GM12878 (cell line): ENCODE measurements around the gene MEGF11. TPM values are rescaled to one million over a fixed set of nuclear protein-coding genes. Genes with fewer than 3 reads are reported as not detected.

ENCODE experiments used
- ATAC-seq: fragments of 200-7000 bp; cut with Tn5 transposase; 3 replicates; pipeline ENCODE4 v1.9.1; 2020; ENCODE audit warnings: mild to moderate bottlenecking, moderate library complexity
- BruUV-seq: library from RNA; stranded (reverse); fragments of 400-500 nt; replicated peaks from 2 replicates; lab custom pipeline; 2021; lab: Mats Ljungman, UMichigan
- CTCF ChIA-PET: fragments of 300-600 bp; sonication (Branson Sonifier 250); formaldehyde crosslinking; extraction: SDS; loops from one replicate; lab custom pipeline; 2021; ENCODE audit warnings: inconsistent platforms; lab: Yijun Ruan, JAX
- POLR2A ChIA-PET: fragments of 350-600 bp; formaldehyde crosslinking; extraction: SDS; loops from one replicate; lab custom pipeline; 2021; ENCODE audit warnings: inconsistent platforms; lab: Charles Lee
- RAD21 ChIA-PET: fragments of 300-600 bp; sonication (Branson Sonifier 250); formaldehyde crosslinking; loops from one replicate; lab custom pipeline; 2023; ENCODE audit warnings: antibody characterized with exemption; ENCODE audit not compliant: unreplicated experiment; lab: Charles Lee
- SMC1A ChIA-PET: fragments of 300-600 bp; sonication (Branson Sonifier 250); formaldehyde crosslinking; loops from one replicate; lab custom pipeline; 2023; ENCODE audit not compliant: unreplicated experiment, uncharacterized antibody; lab: Charles Lee
- DNase-seq: peaks from one replicate; pipeline ENCODE4 v3.0.0-alpha.2; 2011; ENCODE audit warnings: low read depth, low spot score
- FAIRE-seq: peaks from 3 replicates; lab custom pipeline; 2011; peaks lifted over from hg19 to GRCh38; lab: Jason Lieb, UNC
- H2AFZ ChIP-seq: 2 replicates; pipeline ENCODE4 v1.6.0; 2011; ENCODE audit warnings: low read depth, low read length, control low read depth; ENCODE audit not compliant: control insufficient read depth
- H3K27ac ChIP-seq: 2 replicates; pipeline ENCODE4 v1.5.1; 2011; ENCODE audit warnings: control low read depth; ENCODE audit not compliant: control insufficient read depth, insufficient read depth
- H3K27me3 ChIP-seq, 2 experiments: replicated peaks in 1 of 2; 2 replicates each; pipeline versions ENCODE4 v1.6.0 to v1.6.1; 2011; ENCODE audit warnings: low read length in 1 of 2; ENCODE audit not compliant: control insufficient read depth in 2 of 2, insufficient read depth in 2 of 2
- H3K36me3 ChIP-seq, 2 experiments: 2 replicates each; pipeline ENCODE4 v1.5.1; 2011; ENCODE audit warnings: low read length in 1 of 2; ENCODE audit not compliant: control insufficient read depth in 2 of 2, insufficient read depth in 2 of 2
- H3K4me1 ChIP-seq: 2 replicates; pipeline ENCODE4 v1.6.1; 2011; ENCODE audit warnings: mild to moderate bottlenecking, low read length, moderate library complexity, mixed read lengths; ENCODE audit not compliant: control insufficient read depth, insufficient read depth
- H3K4me2 ChIP-seq: 2 replicates; pipeline ENCODE4 v1.6.0; 2011; ENCODE audit warnings: control low read depth; ENCODE audit not compliant: control insufficient read depth, insufficient read depth
- H3K4me3 ChIP-seq: fragments of 200-600 bp; sonication (generic); 2 replicates; pipeline ENCODE4 v1.5.1; 2016
- H3K79me2 ChIP-seq: 2 replicates; pipeline ENCODE4 v1.6.0; 2011; ENCODE audit warnings: low read length; ENCODE audit not compliant: control insufficient read depth, insufficient read depth
- H3K9ac ChIP-seq: 2 replicates; pipeline ENCODE4 v1.8.0; 2011; ENCODE audit warnings: low read length, control low read depth, mixed read lengths; ENCODE audit not compliant: control insufficient read depth, insufficient read depth
- H3K9me3 ChIP-seq: replicated peaks from 3 replicates; pipeline ENCODE4 v1.5.1; 2011; ENCODE audit warnings: mild to moderate bottlenecking, low read length; ENCODE audit not compliant: control insufficient read depth, insufficient read depth
- H4K20me1 ChIP-seq: 2 replicates; pipeline ENCODE4 v1.6.0; 2011; ENCODE audit not compliant: control insufficient read depth, insufficient read depth
- BCL11A ChIP-seq: IDR thresholded peaks from 2 replicates; pipeline ENCODE4 v1.6.1; 2011; ENCODE audit warnings: low read depth, low read length
- ELK1 ChIP-seq: IDR thresholded peaks from 2 replicates; pipeline ENCODE4 v1.6.1; 2012; ENCODE audit warnings: low read depth, low read length, improper control_type of control experiment
- EP300 ChIP-seq, 2 experiments: fragments of 150-350 bp in 1 of 2; IDR thresholded peaks; 2 replicates each; pipeline ENCODE4 v1.6.1; 2011 to 2012; ENCODE audit warnings: low read depth in 2 of 2, low read length in 2 of 2, borderline replicate concordance in 1 of 2, improper control_type of control experiment in 1 of 2, inconsistent platforms in 1 of 2; ENCODE audit not compliant: control insufficient read depth in 1 of 2
- EZH2 ChIP-seq: IDR thresholded peaks from 2 replicates; pipeline ENCODE4 v1.6.1; 2012; ENCODE audit warnings: low read depth, mild to moderate bottlenecking, control low read depth, inconsistent platforms, low read length, borderline replicate concordance; ENCODE audit not compliant: control insufficient read depth
- FOS ChIP-seq: IDR thresholded peaks from 3 replicates; pipeline ENCODE4 v1.6.1; 2011; ENCODE audit warnings: borderline replicate concordance; ENCODE audit not compliant: insufficient read length; ENCODE audit errors: extremely low read depth
- FOXM1 ChIP-seq: IDR thresholded peaks from 2 replicates; pipeline ENCODE4 v1.6.1; 2012; ENCODE audit warnings: low read depth, mild to moderate bottlenecking, inconsistent platforms, low read length, moderate library complexity
- GATAD2B ChIP-seq: fragments of 450-650 bp; conservative IDR thresholded peaks from 2 replicates; pipeline ENCODE4 v1.6.1; 2017; ENCODE audit warnings: low read depth, mild to moderate bottlenecking, moderate library complexity
- IKZF1 ChIP-seq: fragments of 450-650 bp; conservative IDR thresholded peaks from 2 replicates; pipeline ENCODE4 v1.6.1; 2017; ENCODE audit warnings: antibody characterized with exemption, mild to moderate bottlenecking
- JUNB ChIP-seq: IDR thresholded peaks from 2 replicates; pipeline ENCODE4 v1.6.1; 2016; ENCODE audit warnings: antibody characterized with exemption, mild to moderate bottlenecking
- MTA2 ChIP-seq: fragments of 450-650 bp; IDR thresholded peaks from 2 replicates; pipeline ENCODE4 v1.6.1; 2016; ENCODE audit warnings: low read depth, mild to moderate bottlenecking, moderate library complexity
- PAX5 ChIP-seq: IDR thresholded peaks from 2 replicates; pipeline ENCODE4 v1.6.1; 2011; ENCODE audit warnings: low read depth, low read length, borderline replicate concordance
- PRDM15 ChIP-seq: fragments of 450-650 bp; formaldehyde crosslinking; IDR thresholded peaks from 2 replicates; pipeline ENCODE4 v1.4.0; 2020; ENCODE audit warnings: mild to moderate bottlenecking, moderate library complexity
- RAD51 ChIP-seq: fragments of 450-650 bp; IDR thresholded peaks from 2 replicates; pipeline ENCODE4 v1.6.1; 2016; ENCODE audit warnings: moderate library complexity, mild to moderate bottlenecking, inconsistent platforms
- SIN3A ChIP-seq: IDR thresholded peaks from 2 replicates; pipeline ENCODE4 v1.6.1; 2012; ENCODE audit warnings: low read depth, low read length, improper control_type of control experiment
- SMARCA5 ChIP-seq: fragments of 450-650 bp; IDR thresholded peaks from 2 replicates; pipeline ENCODE4 v1.6.1; 2017; ENCODE audit warnings: mild to moderate bottlenecking
- SPI1 ChIP-seq: IDR thresholded peaks from 2 replicates; pipeline ENCODE4 v1.6.1; 2011; ENCODE audit warnings: low read depth, mild to moderate bottlenecking, low read length, moderate library complexity, borderline replicate concordance; ENCODE audit not compliant: insufficient read depth
- STAT1 ChIP-seq: fragments of 450-650 bp; conservative IDR thresholded peaks from 2 replicates; pipeline ENCODE4 v1.6.1; 2014; ENCODE audit warnings: antibody characterized with exemption, mild to moderate bottlenecking
- ZNF274 ChIP-seq: IDR thresholded peaks from one replicate; pipeline ENCODE4 v1.8.0; 2011; ENCODE audit not compliant: insufficient read length, insufficient read depth
- WGBS: methylation state at CpG from one replicate; pipeline ENCODE4 v1.1.6; 2016; ENCODE audit warnings: low lambda C conversion rate; ENCODE audit not compliant: insufficient replicate concordance, insufficient coverage; ENCODE audit errors: missing lambda C conversion rate; 5-methylcytosine and 5-hydroxymethylcytosine counted together
- in situ Hi-C: fragments of 300-500 bp; cut with MboI; formaldehyde crosslinking; loops from 9 replicates; pipeline ENCODE4 v1.14.3; 2018; ENCODE audit warnings: mixed read lengths
- intact Hi-C: fragments of 100-400 bp; cut with micrococcal nuclease; formaldehyde crosslinking; loops from one replicate; pipeline ENCODE4 v1.14.2; 2022; ENCODE audit not compliant: unreplicated experiment
- polyA plus RNA-seq, 11 experiments: library from polyadenylated mRNA; depleted of rRNA in 4 of 11; unstranded in 6 of 11; stranded (reverse) in 5 of 11; fragments of >200 nt; fragmentation: Nextera tagmentation in 4 of 11; fragmentation: Illumina TruSeq in 1 of 11; extraction: Ambion mirVana in 4 of 11; extraction: Trizol in 1 of 11; gene quantifications; 1 replicate in 1 of 11; 2 replicates in 10 of 11; pipeline versions ENCODE4 v1.2.1 to v1.2.3, GENCODE V29; 2011 to 2016; ENCODE audit warnings: inconsistent platforms in 2 of 11, missing spikeins in 2 of 11, low read depth in 1 of 11
- total RNA-seq, 4 experiments: library from RNA; depleted of rRNA in 3 of 4; stranded (reverse); fragments of >200 nt in 3 of 4; fragmentation: Illumina TruSeq in 1 of 4; extraction: Trizol in 1 of 4; gene quantifications; 2 replicates each; pipeline versions ENCODE4 v1.2.1 to v1.2.3, GENCODE V29; 2013 to 2021

Gene MEGF11
- total and polyA plus RNA-seq, 10 of the 15 experiments (the other 5 are each of a cell fraction or from before 2014, with no cell fraction given): 0.03 to 1.7 (median 0.49) TPM

GRCh38 chr15:66298803-66299251, 45.3 kb upstream of the MEGF11 start:
- no peak overlapping the region for H3K27ac ChIP-seq
- TF ChIP-seq EZH2 (no peak), ZNF274 (no peak), GATAD2B (no peak), BCL11A (no peak), SIN3A (no peak), STAT1 (no peak), MTA2 (no peak), PRDM15 (CRISPR knock-in tag) (no peak), EP300 (IDR thresholded peaks at IDR 0.05; ENCODE audit: borderline replicate concordance in 1 of 2, control insufficient read depth in 1 of 2, low read depth in 2 of 2, low read length in 2 of 2) (no peak), ELK1 (no peak), PAX5 (no peak), RAD51 (no peak), FOXM1 (no peak), SMARCA5 (no peak), FOS (no peak), JUNB (no peak), SPI1 (no peak), IKZF1 (no peak)
- ATAC-seq (no peak), DNase-seq (no peak), FAIRE-seq (no peak)
- peaks cover 0 to 3% of the 10 kb centered on the region in 2 experiments; a peak in 1 of 4 replicates for H3K36me3 ChIP-seq
- H3K4me2 ChIP-seq: no peak overlapping the region
- WGBS: 97% methylated on average over 4 of the region's 4 CpGs
- peaks cover 3% of the 10 kb centered on the region; the same call in 1 of the 2 replicates for H3K4me1 ChIP-seq
- BruUV-seq: no TSS peak
- POLR2A ChIA-PET: no interaction called here
- intact Hi-C loops: no loop called here
- H2AFZ ChIP-seq: no peak overlapping the region
- no peak overlapping the region for H3K9ac ChIP-seq
- CTCF ChIA-PET: no interaction called here
- SMC1A ChIA-PET: no interaction called here
- H3K9me3 ChIP-seq: no peaks in the 10 kb centered on the region
- in situ Hi-C loops: no loop called here
- peaks cover 27% of the 10 kb centered on the region for H3K79me2 ChIP-seq
- no peak overlapping the region for H3K4me3 ChIP-seq
- H4K20me1 ChIP-seq: no peaks in the 10 kb centered on the region
- RAD21 ChIA-PET: no interaction called here
- H3K27me3 ChIP-seq: no peaks in the 10 kb centered on the region
